HG03025 (cell line): ENCODE measurements around the gene CPZ.

Source experiments
- ATAC-seq: cut with Tn5 transposase; IDR thresholded peaks from one replicate; pipeline ENCODE4 v1.9.1; 2021; ENCODE audit warnings: mild to moderate bottlenecking, moderate library complexity; ENCODE audit not compliant: unreplicated experiment, low FRiP score

Gene CPZ

DNA sequence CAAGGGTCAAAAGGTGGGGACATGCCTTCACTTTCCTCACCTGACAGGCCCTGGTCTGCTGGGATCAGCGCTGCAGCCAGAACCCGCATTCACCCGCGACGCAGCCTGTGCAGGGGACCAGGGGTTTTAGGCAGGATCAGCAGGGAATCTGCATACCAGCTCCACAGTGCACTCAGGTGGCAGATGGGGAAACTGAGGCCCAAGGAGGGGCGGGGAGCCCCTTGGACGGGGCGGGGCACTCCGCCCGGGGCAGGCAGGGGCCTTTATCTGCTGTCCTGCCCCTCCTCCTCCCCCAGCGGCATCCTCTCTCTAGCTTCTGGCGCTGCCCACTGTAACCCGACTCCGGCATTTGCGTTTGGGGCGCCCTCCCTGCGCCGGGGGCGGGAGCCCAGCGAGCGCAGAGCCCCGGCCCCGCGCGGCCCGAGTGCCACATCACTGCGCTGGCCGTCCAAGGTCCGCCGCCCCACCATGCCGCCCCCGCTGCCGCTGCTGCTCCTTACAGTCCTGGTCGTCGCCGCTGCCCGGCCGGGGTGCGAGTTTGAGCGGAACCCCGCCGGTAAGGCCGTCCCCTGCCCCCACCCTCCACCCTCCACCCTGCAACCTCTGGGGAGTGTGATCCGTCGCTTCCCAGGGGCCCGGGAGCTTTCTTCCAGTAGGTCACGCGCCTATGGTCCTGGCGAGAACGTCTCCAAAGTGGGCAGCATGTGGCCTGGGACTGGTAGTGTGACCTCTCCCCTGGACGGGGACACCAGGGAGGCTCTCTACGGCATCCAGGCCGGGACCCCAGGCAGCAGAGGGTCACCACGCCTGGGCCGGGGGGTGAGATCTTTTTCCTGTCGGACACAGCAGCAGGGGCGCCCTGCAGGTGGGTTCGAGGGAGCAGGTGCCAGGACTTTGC is at the start of gene CPZ:
Gene CPZ (plus strand): TSS at position 400 of the 898 bp plus-strand sequence. CDS start 69 bp downstream, at position 469.
- ATAC-seq: no peak

DNA sequence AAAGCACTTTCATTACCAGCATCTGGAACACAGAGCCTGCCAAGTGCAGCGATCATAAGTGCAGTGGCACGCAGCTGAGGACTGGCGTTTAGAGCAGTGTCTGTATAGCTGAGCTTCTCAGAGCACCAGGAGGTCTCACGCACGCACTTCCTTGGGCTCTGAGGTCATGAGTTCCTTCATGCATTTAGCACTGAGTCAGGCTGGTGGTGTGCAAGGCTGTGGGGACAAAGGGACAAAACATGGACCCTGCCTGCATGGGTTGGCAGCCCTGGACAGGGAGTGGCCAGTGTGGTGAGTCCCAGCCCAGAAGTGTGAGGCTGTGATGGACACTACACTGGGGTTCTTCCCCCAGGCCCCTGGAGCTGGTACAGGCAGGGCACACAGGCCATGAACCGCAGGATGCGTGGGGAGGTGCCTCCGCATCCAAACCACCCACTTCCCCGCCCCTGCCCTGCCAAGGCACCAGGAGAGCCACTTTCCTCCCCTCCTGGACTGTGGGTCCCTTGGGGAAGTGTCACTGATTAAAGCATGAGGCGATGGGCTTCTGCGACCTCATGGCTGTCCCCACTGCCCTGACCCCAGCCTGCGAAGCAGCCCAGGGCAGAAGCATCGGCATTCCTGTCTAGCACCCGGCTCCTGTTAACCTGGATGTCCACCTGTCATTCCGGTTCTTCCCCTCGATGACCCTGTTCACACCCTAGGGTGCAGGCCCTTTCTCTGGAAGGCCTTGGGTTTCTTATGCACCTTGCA is 49.6 kb upstream of the CPZ start:
- no peak for ATAC-seq

DNA sequence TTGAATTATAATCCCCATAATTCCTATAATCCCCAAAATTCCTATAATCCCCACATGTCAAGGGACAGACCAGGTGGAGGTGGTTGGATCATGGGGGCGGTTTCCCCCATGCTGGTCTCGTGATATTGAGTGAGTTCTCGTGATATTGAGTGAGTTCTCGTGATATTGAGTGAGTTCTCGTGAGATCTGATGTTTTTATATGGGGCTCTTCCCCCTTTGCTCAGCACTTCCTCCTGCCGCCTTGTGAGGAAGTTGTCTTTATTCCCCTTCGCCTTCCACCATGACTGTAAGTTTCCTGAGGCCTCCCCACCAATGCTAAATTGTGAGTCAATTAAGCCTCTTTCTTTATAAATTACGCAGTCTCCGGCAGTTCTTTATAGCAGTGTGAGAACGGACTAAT is 48.9 kb upstream of the CPZ start:
- ATAC-seq: no peak

DNA sequence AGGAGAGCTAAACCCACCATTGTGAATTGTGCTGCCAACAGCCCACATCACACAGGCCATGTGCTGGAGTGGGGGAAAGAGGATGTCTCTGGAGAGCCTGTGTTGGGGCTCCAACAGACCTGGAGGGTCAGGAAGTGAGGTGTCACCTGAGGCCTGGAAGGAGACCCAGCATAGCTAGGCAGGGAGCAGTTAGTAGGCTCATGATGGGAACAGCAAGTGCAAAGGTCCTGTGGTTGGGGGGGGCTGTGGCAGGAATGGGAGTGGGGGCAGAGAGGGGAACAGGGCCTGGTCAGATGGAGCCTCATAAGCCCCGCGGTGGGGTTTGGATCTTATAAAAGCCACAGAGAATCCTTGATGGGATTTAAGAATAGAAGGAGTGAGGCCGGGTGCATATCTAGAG is 48.3 kb upstream of the CPZ start:
- ATAC-seq: no peak

DNA sequence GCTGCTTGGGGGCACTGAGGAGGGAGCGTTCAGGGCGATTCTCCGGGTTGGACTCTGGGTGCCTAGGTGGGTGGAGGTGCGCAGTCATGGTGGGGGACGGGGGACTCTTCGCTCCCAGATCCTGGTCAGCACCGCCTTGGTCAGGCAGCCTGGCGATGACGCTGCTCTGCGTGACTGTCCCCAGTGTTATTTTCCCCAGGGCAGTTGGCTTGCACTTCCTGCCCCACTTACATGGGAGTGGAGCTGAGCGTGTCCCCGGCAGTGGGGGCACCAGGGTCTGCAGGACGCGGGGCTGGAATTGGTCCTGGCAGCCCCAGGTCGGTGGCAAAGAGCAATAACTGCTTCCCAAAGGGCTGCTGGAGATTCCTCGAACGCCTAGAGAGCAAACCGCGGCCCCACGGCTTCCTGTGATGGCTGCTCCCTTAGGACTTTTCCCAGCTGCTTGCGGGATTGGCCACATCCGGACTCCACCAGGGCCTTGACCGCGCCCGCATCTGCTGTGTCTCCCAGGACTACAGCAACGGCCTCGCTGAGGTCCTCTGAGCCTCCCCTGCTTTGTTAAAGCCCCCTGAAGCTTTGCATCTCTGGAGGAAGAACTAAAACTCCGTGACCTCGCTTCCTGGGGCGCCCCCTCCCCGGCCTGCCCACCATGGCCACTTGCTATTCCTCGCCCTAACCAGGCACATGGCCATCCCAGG is 47.7 kb upstream of the CPZ start:
- ATAC-seq: no peak

DNA sequence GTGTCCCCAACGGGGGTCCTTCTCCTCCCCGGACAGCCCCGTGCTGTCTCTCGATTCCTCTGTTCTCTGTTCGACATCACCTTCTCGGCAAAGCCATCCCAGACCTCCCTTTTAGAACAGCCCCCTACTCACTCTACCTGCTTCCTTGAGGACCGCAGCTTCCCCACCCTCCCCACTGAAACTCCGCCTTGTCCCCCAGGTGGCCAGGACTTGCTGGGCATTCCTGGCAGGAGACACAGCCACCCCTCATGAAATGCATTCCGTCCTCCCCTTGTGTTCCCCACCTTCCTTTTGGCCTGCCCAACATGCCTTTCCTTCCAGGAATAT is 47.2 kb upstream of the CPZ start:
- no peak for ATAC-seq

DNA sequence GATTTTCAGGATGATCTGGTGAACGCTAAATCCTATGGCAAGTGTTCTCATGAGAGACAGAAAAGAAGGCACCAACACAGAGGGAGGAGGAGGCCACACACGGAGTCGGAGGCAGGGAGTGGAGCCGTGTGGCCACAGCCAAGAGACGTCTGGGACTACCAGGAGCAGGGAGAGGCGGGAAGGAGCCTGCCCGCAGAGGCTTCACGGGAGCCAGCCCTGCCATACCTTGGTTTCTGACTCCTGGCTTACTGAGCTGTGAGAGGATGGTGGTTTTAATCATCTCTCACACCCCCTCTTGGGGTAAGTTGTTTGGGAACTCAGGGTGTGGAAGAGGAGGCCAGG is 45.8 kb upstream of the CPZ start:
- no peak for ATAC-seq

DNA sequence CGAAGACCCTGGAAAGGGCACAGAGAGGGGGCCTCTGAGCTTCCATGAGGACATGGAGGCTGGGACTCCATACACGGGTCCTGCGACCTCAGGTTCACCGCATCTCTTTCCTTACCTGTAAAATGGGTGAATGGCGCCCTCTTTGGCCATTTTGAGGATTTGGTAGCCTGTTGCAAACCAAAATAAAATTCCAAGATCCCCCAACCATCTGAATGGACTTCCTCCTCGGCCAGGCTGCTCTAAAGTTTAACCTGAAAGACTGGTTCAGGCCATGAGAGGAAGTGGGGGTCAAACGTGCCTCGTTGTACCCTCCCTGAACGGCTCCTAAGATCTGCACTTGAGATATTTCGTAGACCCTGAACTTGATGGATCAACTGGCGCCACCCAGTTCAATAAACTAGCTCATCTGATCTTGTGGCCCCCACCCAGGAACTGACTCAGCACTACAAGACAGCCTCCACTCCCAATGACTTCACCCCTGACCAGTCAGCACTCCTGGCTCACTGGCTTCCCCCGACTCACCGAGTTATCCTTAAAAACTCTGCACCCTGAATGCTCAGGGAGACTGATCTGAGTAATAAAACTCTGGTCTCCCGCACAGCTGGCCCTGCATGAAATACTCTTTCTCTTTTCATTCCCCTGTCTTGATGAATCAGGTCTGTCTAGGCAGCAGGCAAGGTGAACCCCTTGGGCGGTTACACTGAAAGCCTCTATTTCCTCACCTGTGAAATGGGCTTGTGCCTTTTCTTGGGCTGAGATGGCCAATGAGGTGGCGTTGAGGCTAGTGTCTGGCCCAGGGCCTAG is 45.3 kb upstream of the CPZ start:
- ATAC-seq: no peak

DNA sequence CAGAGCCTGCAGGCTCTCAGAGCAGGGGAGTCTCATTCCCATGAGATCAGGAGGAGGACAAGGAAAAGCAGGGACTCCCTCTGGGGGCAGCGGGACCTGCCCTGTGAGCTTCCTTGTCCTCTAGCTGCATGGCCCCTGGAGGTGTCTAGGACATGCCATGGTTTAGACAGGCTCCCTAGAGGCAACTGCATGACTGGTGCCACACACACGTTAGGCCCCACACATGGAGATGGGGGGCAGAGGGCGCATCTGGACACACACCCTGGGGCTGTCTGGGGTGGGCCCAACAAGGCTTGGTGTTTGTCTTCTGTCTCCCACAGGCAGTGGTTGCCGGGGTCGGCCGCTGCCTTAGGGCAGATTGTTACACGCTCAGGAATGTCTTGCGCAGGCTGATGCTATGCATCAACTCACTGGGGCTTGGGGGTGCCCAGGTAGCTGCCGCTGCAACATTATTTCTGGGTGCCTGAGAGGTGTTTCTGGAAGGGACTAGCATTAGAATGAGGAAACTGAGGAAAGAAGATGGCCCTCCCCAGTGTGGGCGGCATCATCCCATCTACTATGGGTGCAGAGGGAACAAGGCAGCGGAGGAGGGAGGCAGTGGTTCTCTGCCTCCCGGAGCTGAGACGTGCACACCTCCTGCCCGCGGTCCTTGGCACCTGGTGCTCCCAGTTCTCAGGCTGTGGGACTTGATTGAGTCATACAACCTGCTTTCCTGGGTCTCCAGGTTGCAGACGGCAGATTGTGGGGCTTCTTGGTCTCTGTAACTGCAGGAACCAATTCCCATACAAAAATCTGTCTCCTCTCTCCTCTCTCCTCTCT is 44.4 kb upstream of the CPZ start:
- ATAC-seq: no peak

DNA sequence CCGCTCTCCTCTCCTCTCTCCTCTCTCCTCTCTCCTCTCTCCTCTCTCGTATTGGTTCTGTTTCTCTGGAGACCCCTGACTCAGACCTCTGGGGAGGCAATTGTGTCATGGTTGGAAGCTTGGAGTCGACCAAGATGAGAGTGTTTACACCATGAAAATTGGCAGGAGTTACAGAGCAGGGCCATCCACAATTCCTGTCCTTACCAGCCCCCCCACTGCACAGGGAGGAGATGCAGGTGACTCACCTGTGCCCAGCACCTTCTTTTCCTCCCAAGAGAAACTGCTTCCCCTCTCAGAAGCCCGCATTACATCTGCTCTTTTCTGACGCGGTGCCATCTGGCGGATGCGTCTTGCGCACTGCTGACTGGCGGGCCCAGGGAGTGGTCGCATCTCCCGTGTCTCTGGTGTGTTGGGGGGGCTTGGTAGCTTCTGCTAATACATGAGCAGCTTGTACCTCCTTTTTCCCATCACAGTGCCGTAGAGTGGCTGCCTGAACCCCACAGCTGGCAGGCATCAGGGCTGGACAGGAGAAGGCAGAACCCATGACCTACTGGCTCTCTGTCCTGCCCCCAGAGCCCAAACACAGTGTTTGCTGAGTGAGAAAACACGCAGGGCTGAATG is 43.7 kb upstream of the CPZ start:
- no peak for ATAC-seq

DNA sequence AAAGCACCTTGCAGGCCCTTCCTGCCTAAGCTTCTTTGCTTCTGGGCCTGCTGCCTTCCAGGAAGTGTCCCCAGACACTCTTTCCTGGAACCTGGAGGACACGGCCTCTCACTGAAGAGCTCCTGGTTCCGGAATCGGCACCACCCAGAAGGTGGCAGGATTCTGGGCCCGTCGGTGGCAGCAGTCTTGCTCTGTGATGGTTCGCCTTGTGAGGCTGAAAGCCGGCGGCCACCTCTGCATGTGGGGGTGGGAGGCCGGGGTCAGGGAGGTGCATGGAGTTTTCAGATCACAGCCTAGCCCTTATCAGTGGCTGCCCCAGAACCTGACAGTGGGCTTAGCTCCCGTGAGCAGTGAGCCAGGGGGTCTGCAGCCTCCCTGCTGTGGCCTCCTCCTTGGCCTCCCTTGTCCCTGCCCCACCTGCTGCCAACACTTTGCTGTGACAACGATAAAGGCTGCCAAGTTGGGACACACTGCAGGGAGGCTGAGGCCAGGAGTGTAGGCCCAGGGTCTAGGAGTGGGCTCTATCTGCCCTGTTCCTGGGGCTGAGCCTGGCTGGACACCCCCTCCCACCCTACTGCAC is 43.1 kb upstream of the CPZ start:
- no peak for ATAC-seq

DNA sequence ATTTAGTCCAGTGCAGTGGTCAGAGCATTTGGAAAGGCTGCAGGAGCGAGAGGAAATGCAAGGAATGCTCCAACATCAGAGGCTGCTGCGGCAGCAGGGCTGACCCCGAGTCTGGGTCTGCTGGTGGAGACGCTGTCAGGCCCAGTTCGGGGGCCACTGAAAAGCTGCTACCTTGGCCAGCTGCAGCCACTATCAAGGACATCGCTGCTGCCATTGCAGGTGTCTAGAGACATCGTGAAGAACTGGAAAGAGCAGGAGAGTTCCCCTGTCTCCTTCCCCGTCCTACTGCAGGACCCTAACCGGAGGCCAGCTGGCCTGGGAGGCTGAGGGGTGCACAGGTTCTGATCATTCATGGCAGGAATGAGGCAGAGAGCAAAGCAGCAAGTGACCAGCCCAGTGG is 41.9 kb upstream of the CPZ start:
- no peak for ATAC-seq

DNA sequence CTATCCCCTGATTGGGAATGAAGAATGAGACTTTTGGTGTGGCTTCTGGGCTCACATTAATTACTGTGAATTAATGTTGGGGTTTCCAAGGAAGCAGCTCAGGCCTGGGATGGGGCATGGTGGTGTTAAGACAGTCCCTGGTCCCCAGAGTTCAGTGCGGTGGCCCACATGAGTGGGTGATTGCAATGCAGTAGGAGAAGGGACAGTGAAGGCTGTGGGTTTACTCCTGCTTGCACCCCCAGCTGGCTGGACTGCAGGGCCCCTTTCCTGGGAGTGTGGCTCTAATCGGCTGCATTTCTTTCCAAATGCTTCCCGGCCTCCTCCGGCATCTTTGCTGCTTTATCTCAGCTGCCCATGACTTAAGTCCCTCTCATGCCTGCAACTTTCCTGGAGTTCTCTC is 40.5 kb upstream of the CPZ start:
- no peak for ATAC-seq

DNA sequence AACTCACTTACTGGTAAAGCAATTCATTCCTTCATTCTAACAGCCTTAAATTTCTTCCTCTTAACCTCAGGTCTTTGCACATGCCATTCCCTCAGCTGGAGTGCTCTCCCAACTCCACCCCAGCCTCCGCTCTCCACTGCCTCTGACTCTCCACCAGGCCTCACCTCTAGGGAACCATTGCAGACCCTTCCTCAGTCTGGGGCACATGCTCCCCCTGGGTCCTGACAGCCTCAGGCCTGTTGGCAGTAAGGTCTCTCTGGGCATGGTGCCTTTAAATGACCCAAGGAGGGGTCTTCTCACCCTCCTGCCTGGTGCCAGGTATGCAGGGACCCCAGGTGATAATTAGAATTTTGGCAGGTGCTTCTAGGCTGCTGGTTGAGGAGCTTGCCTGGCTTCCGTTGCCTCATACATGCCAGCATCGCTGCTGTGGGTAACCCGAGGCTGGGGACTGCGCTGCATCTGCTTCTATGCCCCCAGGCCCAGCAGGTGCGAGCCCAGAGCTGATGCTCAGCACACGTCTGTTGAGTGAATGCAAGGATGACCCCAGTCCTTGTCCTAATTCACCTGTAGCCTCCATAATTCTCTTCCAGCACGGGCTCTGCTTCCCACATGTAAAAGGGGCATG is 39.9 kb upstream of the CPZ start:
- ATAC-seq: no peak

DNA sequence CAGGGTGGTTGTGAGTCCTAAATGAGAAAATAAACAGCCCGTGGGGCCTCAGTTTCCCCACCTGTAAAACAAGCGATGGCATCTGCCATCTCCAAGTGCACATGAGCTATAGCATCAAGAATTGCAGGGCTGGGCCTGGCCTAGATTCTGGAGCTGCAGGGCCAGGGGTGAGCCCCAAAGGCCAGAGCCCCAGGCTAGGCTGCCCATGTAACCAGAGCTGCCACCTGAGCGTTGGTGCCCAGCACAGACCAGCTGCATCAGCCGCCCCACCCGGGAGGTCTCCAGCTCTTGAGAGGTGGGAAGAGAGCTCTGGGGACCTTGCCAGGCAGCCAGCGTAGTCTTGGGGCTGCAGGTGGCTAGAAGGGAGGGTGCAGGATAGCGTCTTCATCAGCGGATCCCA is 39.3 kb upstream of the CPZ start:
- ATAC-seq: no peak

DNA sequence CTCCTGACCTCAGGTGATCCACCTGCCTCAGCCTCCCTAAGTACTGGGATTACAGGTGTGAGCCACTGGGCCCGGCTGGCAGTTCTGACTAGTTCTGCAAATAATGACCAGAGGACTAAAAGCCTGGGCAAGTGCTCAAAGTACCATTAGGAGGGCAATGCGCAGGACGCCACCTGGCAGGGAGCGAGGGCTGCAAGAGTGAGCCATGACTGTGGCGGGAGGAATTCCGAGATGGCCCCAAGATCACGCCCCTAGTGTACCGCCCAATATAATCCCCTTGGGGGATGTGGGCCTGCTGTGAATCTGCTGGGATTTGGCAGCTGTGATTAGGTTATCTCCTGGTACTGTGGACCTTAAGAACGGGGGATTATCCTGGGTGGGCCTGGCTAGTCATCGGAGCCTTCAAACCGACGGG is 38.6 kb upstream of the CPZ start:
- ATAC-seq: no peak

DNA sequence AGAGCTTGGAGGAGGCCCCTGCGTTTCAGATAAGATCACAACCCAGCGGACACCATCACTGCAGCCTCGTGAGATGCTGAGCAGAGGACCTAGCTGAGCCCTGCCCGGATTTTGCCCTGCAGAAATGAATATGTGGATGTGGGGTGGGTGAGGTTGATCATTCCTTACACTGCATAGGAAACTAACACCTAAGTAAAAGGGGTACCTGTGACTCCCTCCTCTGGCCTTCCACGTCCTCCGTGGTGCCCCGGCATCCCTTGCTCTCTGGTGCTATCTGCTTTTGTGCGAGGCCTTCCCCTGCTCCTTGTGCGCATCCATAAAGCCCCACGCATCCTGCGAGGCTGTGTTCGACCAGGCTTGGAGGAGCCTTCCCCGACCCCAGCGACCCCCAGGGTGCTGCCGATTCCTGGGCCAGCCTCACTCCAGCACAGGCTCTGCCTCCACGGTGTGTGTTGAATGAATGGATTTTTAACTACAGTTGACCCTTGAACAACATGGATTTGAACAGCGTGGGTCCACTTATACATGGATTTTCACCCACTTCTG is 37.9 kb upstream of the CPZ start:
- ATAC-seq: no peak

DNA sequence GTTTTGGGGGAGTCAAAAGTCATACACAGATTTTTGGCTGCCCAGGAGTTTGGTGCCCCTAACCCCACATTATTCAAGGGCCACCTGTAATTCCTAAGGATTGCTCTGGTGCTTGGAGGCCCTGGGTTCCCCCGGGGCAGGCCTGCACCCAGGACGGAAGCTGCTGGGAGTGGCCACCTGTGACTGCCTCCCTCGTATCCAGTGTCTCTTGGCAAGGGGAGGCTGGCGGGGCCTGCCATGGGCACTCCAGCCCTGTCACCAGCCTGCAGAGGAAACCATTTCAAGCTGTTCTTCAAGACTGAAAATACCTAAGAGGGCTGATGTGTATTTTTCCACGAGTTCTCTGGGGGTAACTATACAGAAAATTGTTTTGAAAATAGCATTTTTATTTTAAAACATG is 36.8 kb upstream of the CPZ start:
- ATAC-seq: no peak
